ENCODE measurements around the gene PDE3A. TPM values are rescaled to one million over a fixed set of nuclear protein-coding genes. Genes with fewer than 3 reads are reported as not detected.

PDE3A gene
- total and polyA plus RNA-seq, 2 of the 4 experiments (the other 2 are of a cell fraction): 0.09 to 0.18 TPM

DNA sequence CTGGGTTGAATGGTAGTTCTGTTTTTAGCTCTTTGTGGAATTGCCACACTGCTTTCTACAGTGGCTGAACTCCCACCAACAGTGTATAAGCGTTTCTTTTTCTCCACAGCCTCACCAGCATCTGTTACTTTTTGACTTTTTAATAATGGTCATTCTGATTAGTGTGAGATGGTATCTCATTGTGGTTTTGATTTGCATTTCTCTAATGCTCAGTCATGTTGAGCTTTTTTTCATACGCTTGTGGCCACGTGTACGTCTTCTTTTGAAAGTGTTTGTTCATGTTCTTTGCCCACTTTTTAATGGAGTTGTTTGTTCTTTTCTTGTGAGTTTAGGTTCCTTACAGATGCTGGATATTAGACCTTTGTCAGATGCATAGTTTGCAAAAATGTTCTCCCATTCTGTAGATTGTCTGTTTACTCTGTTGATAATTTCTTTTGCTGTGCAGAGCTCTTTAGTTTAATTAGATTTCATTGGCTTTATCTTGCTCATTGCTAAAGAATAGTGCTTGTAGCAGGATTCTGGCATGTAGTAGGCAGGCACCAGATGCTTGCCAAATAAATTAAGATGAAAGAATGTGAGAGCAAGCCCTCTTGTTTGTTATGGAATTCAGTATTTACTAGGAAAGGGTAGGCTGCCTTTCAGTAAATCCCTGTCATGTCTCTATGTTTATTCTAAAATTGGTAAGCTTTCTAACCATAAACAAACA is 86.8 kb downstream of the PDE3A start:
- no peak overlapping the region for H3K4me2 ChIP-seq (ENCODE audit: low read depth, low read length)
- H2BK120ac ChIP-seq (ENCODE audit: low read depth, low read length): no peak overlapping the region
- no peak overlapping the region for H2AK9ac ChIP-seq (replicated peaks; ENCODE audit: low read depth, low read length, poor library complexity)
- no peaks in the 10 kb centered on the region for H3K79me1 ChIP-seq (ENCODE audit: low read depth in 1 of 2, low read length in 2 of 2)
- ATAC-seq (ENCODE audit: low read depth) (no peak), DNase-seq (no peak)
- no TSS peak for BruUV-seq (replicated peaks)
- H3K56ac ChIP-seq (ENCODE audit: extremely low read depth, insufficient read depth, low read length): no peak overlapping the region
- H3K9me3 ChIP-seq (ENCODE audit: control insufficient read depth, insufficient read depth, low read length): no peaks in the 10 kb centered on the region
- TF ChIP-seq MAZ (IDR thresholded peaks at IDR 0.05; ENCODE audit: borderline replicate concordance, low read depth, low read length): no peak
- TF ChIP-seq RFX5 (IDR thresholded peaks at IDR 0.05; ENCODE audit: low read depth, low read length): no peak
- no peak for TF ChIP-seq RCOR1 (IDR thresholded peaks at IDR 0.05; ENCODE audit: insufficient replicate concordance, low read length)
- TF ChIP-seq, protein P1, sequence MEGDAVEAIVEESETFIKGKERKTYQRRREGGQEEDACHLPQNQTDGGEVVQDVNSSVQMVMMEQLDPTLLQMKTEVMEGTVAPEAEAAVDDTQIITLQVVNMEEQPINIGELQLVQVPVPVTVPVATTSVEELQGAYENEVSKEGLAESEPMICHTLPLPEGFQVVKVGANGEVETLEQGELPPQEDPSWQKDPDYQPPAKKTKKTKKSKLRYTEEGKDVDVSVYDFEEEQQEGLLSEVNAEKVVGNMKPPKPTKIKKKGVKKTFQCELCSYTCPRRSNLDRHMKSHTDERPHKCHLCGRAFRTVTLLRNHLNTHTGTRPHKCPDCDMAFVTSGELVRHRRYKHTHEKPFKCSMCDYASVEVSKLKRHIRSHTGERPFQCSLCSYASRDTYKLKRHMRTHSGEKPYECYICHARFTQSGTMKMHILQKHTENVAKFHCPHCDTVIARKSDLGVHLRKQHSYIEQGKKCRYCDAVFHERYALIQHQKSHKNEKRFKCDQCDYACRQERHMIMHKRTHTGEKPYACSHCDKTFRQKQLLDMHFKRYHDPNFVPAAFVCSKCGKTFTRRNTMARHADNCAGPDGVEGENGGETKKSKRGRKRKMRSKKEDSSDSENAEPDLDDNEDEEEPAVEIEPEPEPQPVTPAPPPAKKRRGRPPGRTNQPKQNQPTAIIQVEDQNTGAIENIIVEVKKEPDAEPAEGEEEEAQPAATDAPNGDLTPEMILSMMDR (conservative IDR thresholded peaks at IDR 0.05; ENCODE audit: low read depth, low read length): no peak
- TF ChIP-seq CEBPB (IDR thresholded peaks at IDR 0.05; ENCODE audit: low read depth, low read length): no peak
- TF ChIP-seq BHLHE40 (IDR thresholded peaks at IDR 0.05; ENCODE audit: low read depth, low read length): no peak
- TF ChIP-seq CHD1 (IDR thresholded peaks at IDR 0.05; ENCODE audit: low read depth, low read length): no peak
- TF ChIP-seq, protein P2, sequence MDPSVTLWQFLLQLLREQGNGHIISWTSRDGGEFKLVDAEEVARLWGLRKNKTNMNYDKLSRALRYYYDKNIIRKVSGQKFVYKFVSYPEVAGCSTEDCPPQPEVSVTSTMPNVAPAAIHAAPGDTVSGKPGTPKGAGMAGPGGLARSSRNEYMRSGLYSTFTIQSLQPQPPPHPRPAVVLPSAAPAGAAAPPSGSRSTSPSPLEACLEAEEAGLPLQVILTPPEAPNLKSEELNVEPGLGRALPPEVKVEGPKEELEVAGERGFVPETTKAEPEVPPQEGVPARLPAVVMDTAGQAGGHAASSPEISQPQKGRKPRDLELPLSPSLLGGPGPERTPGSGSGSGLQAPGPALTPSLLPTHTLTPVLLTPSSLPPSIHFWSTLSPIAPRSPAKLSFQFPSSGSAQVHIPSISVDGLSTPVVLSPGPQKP (IDR thresholded peaks at IDR 0.05; ENCODE audit: borderline replicate concordance, low read depth, low read length): no peak
- no peak for TF ChIP-seq POLR2A (IDR thresholded peaks at IDR 0.05; ENCODE audit: low read depth, low read length)
- no peak overlapping the region for H3K18ac ChIP-seq (ENCODE audit: low read depth, low read length)
- H3K9me1 ChIP-seq (ENCODE audit: insufficient read depth, low read length): no peaks in the 10 kb centered on the region
- H3K4me1 ChIP-seq (ENCODE audit: control insufficient read depth, insufficient read depth, low read length): peaks cover 3% of the 10 kb centered on the region; the same call in 1 of the 2 replicates
- H3K23ac ChIP-seq (ENCODE audit: low read depth, low read length): no peak overlapping the region
- 80% methylated on average over 1 of the region's 4 CpGs; no CpG with 5 or more reads in 1 of the 2 experiments for WGBS, 2 experiments (ENCODE audit: extremely low coverage in 2 of 2, insufficient read length in 1 of 2)
- no peak overlapping the region for H2AK5ac ChIP-seq (ENCODE audit: low read depth, low read length)
- no peaks in the 10 kb centered on the region for H4K20me1 ChIP-seq (ENCODE audit: insufficient read depth, low read length)
- H2BK15ac ChIP-seq (ENCODE audit: low read depth, low read length): no peak overlapping the region
- H4K91ac ChIP-seq (ENCODE audit: insufficient read depth, low read depth, low read length): no peak overlapping the region
- no peak overlapping the region for H3K4ac ChIP-seq (ENCODE audit: low read depth, low read length)
- H3K36me3 ChIP-seq (ENCODE audit: control insufficient read depth, insufficient read depth, low read length): no peaks in the 10 kb centered on the region
- H2BK20ac ChIP-seq (ENCODE audit: low read depth, low read length): no peak overlapping the region
- no peak overlapping the region for H3K9ac ChIP-seq (ENCODE audit: low read depth, low read length)
- POLR2A ChIA-PET (ENCODE audit: unreplicated experiment): no interaction called here
- dilution Hi-C loops (cut with HindIII; ENCODE audit: low sequenced_read_pairs, unreplicated experiment) (no loop called here), in situ Hi-C loops (cut with MboI; ENCODE audit: low sequenced_read_pairs) (loop anchor here (25.0 kb wide), 1 partner anchor 707 kb away; no protein-coding TSS in a partner anchor), intact Hi-C loops (cut with micrococcal nuclease) (no loop called here)
- H4K5ac ChIP-seq (ENCODE audit: low read depth, low read length): no peak overlapping the region
- no peak overlapping the region for H2AFZ ChIP-seq (replicated peaks; ENCODE audit: low read length, poor library complexity)
- no peak overlapping the region for H2BK5ac ChIP-seq (ENCODE audit: low read depth, low read length, poor library complexity, severe bottlenecking)
- no peak overlapping the region for H3K4me3 ChIP-seq (ENCODE audit: insufficient read depth, low read depth, low read length)
- H3K14ac ChIP-seq (replicated peaks; ENCODE audit: low read depth, low read length): no peak overlapping the region
- no peaks in the 10 kb centered on the region for H3K27me3 ChIP-seq (ENCODE audit: control insufficient read depth, insufficient read depth, low read length)
- H3K27ac ChIP-seq (ENCODE audit: insufficient read depth, low read length): no peak overlapping the region
- H4K8ac ChIP-seq (ENCODE audit: low read depth in 2 of 2, low read length in 2 of 2): no peak overlapping the region
- CTCF ChIA-PET: no interaction called here

Measured in IMR-90 (cell line).